ENCODE data around the gene PEX11B. TPM values are rescaled to one million over a fixed set of nuclear protein-coding genes. Genes with fewer than 3 reads are reported as not detected.
A peak's percentile ranks its signal among the peaks of the same experiment; 100 is the strongest.

The PEX11B gene
- total RNA-seq, 4 donors from 2014 or later, result 8.8 to 38.9 (median 27.0) TPM

- WGBS, 2 donors (ENCODE audit: low coverage in 1 of 2), result 32 to 51% methylated on average over 10 to 11 of the region's 11 CpGs
- no peak for TF ChIP-seq EP300 (IDR thresholded peaks at IDR 0.05; ENCODE audit: low read depth)
- no peak for TF ChIP-seq POLR2AphosphoS5 (IDR thresholded peaks at IDR 0.05)
- no peak for TF ChIP-seq CTCF (IDR thresholded peaks at IDR 0.05)
- TF ChIP-seq POLR2A (IDR thresholded peaks at IDR 0.05), result no peak
- in situ Hi-C loops (cut with MboI; ENCODE audit: low pct_ligation_motif_present in 1 of 4, low pct_unique_long_range_greater_than_20kb in 1 of 4, low sequenced_read_pairs in 3 of 4), result loop anchor here in 1 of 4 donors (25.0 kb wide), 1 partner anchor 126 kb away; the partner anchor contains the start of gene HJV
These were observed 32.1 kb downstream of the PEX11B start for GRCh38 chr1:145886390-145886789.

GRCh38 chr1:145885738-145886287, 32.7 kb downstream of the PEX11B start, which contains the start of gene ANKRD35:
Gene ANKRD35 (minus strand): TSS chr1:145885866. CDS start chr1:145885758, 108 bp downstream.
- 1% methylated on average over 23 of the region's 36 CpGs; no CpG with 5 or more reads in 1 of the 2 donors for WGBS, 2 donors (ENCODE audit: low coverage in 1 of 2)
- H3K4me3 ChIP-seq, result peak within 1 kb of the TSS; percentile 27 to 82 (median 50)
- intact Hi-C loops (cut with DNase I; ENCODE audit: low total_unique reads), result loop anchor here (5.0 kb wide), 1 partner anchor 126 kb away; no protein-coding TSS in a partner anchor
- H3K27me3 ChIP-seq, result peaks cover 25% of the 10 kb centered on the region
- H3K36me3 ChIP-seq, result no peaks in the 10 kb centered on the region
- H3K27ac ChIP-seq, result peak within 1 kb of the TSS in 1 of 4 donors; percentile 35
- peaks cover 0 to 14% (median 8%) of the 10 kb centered on the region in 4 donors for H3K4me1 ChIP-seq
- in situ Hi-C loops (cut with MboI; ENCODE audit: low pct_ligation_motif_present in 1 of 4, low pct_unique_long_range_greater_than_20kb in 1 of 4, low sequenced_read_pairs in 3 of 4), result loop anchor here in 1 of 4 donors (25.0 kb wide), 1 partner anchor 126 kb away; the partner anchor contains the start of gene HJV
- H3K9me3 ChIP-seq, result no peaks in the 10 kb centered on the region
- TF ChIP-seq POLR2A (IDR thresholded peaks at IDR 0.05) (no peak), EP300 (IDR thresholded peaks at IDR 0.05; ENCODE audit: low read depth) (no peak), POLR2AphosphoS5 (IDR thresholded peaks at IDR 0.05) (no peak), CTCF (IDR thresholded peaks at IDR 0.05) (no peak)
- DNase-seq, result peak; percentile 87

More at GRCh38 chr1:145886390-145886789, 32.1 kb downstream of the PEX11B start:
- Histone ChIP-seq H3K4me1 (peaks cover 3 to 19% (median 12%) of the 10 kb centered on the region in 4 donors), H3K36me3 (no peaks in the 10 kb centered on the region), H3K4me3 (peak overlapping the region; percentile 27 to 82 (median 50)), H3K27me3 (peaks cover 25% of the 10 kb centered on the region), H3K27ac (peak overlapping the region in 1 of 4 donors; percentile 35), H3K9me3 (no peaks in the 10 kb centered on the region)
- DNase-seq, result no peak
- intact Hi-C loops (cut with DNase I; ENCODE audit: low total_unique reads), result loop anchor here (5.0 kb wide), 1 partner anchor 126 kb away; no protein-coding TSS in a partner anchor

GRCh38 chr1:145884675-145885074, 33.8 kb downstream of the PEX11B start:
- 72% methylated on average over 1 of the region's 1 CpG; no CpG with 5 or more reads in 1 of the 2 donors for WGBS, 2 donors (ENCODE audit: low coverage in 1 of 2)
- intact Hi-C loops (cut with DNase I; ENCODE audit: low total_unique reads) (loop anchor here (5.0 kb wide), 1 partner anchor 128 kb away; no protein-coding TSS in a partner anchor), in situ Hi-C loops (cut with MboI; ENCODE audit: low pct_ligation_motif_present in 1 of 4, low pct_unique_long_range_greater_than_20kb in 1 of 4, low sequenced_read_pairs in 3 of 4) (loop anchor here in 1 of 4 donors (25.0 kb wide), 1 partner anchor 128 kb away; the partner anchor contains the start of gene HJV)
- Histone ChIP-seq H3K27ac (no peak overlapping the region), H3K4me1 (peaks cover 0 to 12% (median 7%) of the 10 kb centered on the region in 4 donors), H3K9me3 (no peaks in the 10 kb centered on the region), H3K36me3 (no peaks in the 10 kb centered on the region), H3K4me3 (no peak overlapping the region), H3K27me3 (peaks cover 25% of the 10 kb centered on the region)
- no peak for TF ChIP-seq EP300 (IDR thresholded peaks at IDR 0.05; ENCODE audit: low read depth)
- no peak for TF ChIP-seq POLR2AphosphoS5 (IDR thresholded peaks at IDR 0.05)
- TF ChIP-seq POLR2A (IDR thresholded peaks at IDR 0.05), result no peak
- no peak for DNase-seq

- in situ Hi-C loops (cut with MboI; ENCODE audit: low pct_ligation_motif_present in 1 of 4, low pct_unique_long_range_greater_than_20kb in 1 of 4, low sequenced_read_pairs in 3 of 4) (loop anchor here in 1 of 4 donors (25.0 kb wide), 1 partner anchor 133 kb away; the partner anchor contains the start of gene HJV), intact Hi-C loops (cut with DNase I; ENCODE audit: low total_unique reads) (no loop called here)
- Histone ChIP-seq H3K27ac (no peak overlapping the region), H3K4me1 (no peaks in the 10 kb centered on the region), H3K36me3 (no peaks in the 10 kb centered on the region), H3K9me3 (no peaks in the 10 kb centered on the region), H3K4me3 (no peak overlapping the region), H3K27me3 (peaks cover 17% of the 10 kb centered on the region)
- WGBS, 2 donors (ENCODE audit: low coverage in 1 of 2), result 53% methylated on average over 5 of the region's 5 CpGs; no CpG with 5 or more reads in 1 of the 2 donors
- no peak for DNase-seq
- TF ChIP-seq EP300 (IDR thresholded peaks at IDR 0.05; ENCODE audit: low read depth) (no peak), POLR2A (IDR thresholded peaks at IDR 0.05) (no peak), CTCF (IDR thresholded peaks at IDR 0.05) (no peak), POLR2AphosphoS5 (IDR thresholded peaks at IDR 0.05) (no peak)
These were observed 38.7 kb downstream of the PEX11B start for GRCh38 chr1:145879775-145880174.

All from transverse colon (tissue), 4 donors.